Ishikawa (cell line): ENCODE data around the gene NKD1.

Source experiments
- CEBPB ChIP-seq: IDR thresholded peaks from 2 replicates; pipeline ENCODE4 v1.6.1; 2012
- EGR1 ChIP-seq: IDR thresholded peaks from 2 replicates; pipeline ENCODE4 v1.6.1; 2012
- MAX ChIP-seq: IDR thresholded peaks from 2 replicates; pipeline ENCODE4 v1.6.1; 2012
- RAD21 ChIP-seq: IDR thresholded peaks from 2 replicates; pipeline ENCODE4 v1.6.1; 2012; ENCODE audit warnings: low read depth
- TAF1 ChIP-seq: IDR thresholded peaks from 2 replicates; pipeline ENCODE4 v1.6.1; 2012; ENCODE audit warnings: low read depth, mild to moderate bottlenecking
- TCF12 ChIP-seq: IDR thresholded peaks from 2 replicates; pipeline ENCODE4 v1.6.1; 2012; ENCODE audit warnings: low read depth
- ZBTB7A ChIP-seq: IDR thresholded peaks from 2 replicates; pipeline ENCODE4 v1.6.1; 2012; ENCODE audit warnings: low read depth

GRCh38 chr16:50690177-50690576 lies 142.0 kb downstream of the NKD1 start:
- TF ChIP-seq CEBPB, result no peak
- TF ChIP-seq ZBTB7A, result no peak
- no peak for TF ChIP-seq TCF12
- no peak for TF ChIP-seq EGR1
- no peak for TF ChIP-seq RAD21
- TF ChIP-seq TAF1, result no peak
- no peak for TF ChIP-seq MAX
